ENCODE measurements around the gene ZSWIM4.

- TF ChIP-seq CTCF (IDR thresholded peaks at IDR 0.05) (no peak), SIN3A (IDR thresholded peaks at IDR 0.05; ENCODE audit: borderline replicate concordance, insufficient read depth, low read depth, low read length) (no peak), REST (IDR thresholded peaks at IDR 0.05; ENCODE audit: insufficient read depth in 1 of 2, low read depth in 2 of 2, low read length in 1 of 2) (no peak), POLR2AphosphoS5 (IDR thresholded peaks at IDR 0.05; ENCODE audit: low read depth, low read length) (no peak)
Measured at GRCh38 chr19:13849991-13850909, 55.0 kb downstream of the ZSWIM4 start.

Measured in Panc1 (cell line).